Measurements from ENCODE around the gene CALML4.

Gene CALML4

GRCh38 chr15:68190048-68190447 lies 15.1 kb downstream of the CALML4 start:
- Histone ChIP-seq H3K36me3 (ENCODE audit: insufficient read depth, low read length) (peaks cover 31% of the 10 kb centered on the region), H3K27ac (ENCODE audit: low read depth, low read length) (no peak overlapping the region), H3K27me3 (ENCODE audit: insufficient read depth, low read length) (no peaks in the 10 kb centered on the region), H3K4me1 (ENCODE audit: control insufficient read depth, insufficient read depth, low read length, unreplicated experiment) (peaks cover 20% of the 10 kb centered on the region), H2AFZ (ENCODE audit: low read length, unreplicated experiment) (no peak overlapping the region), H3K79me2 (ENCODE audit: control insufficient read depth, insufficient read depth, low read length, unreplicated experiment) (no peaks in the 10 kb centered on the region), H3K4me3 (ENCODE audit: low read depth, low read length) (no peak overlapping the region)

- H2AFZ ChIP-seq (ENCODE audit: low read length, unreplicated experiment), result no peak overlapping the region
- peaks cover 27% of the 10 kb centered on the region for H3K4me1 ChIP-seq (ENCODE audit: control insufficient read depth, insufficient read depth, low read length, unreplicated experiment)
- no peaks in the 10 kb centered on the region for H3K27me3 ChIP-seq (ENCODE audit: insufficient read depth, low read length)
- peaks cover 39% of the 10 kb centered on the region for H3K36me3 ChIP-seq (ENCODE audit: insufficient read depth, low read length)
- H3K4me3 ChIP-seq (ENCODE audit: low read depth, low read length), result no peak overlapping the region
- H3K79me2 ChIP-seq (ENCODE audit: control insufficient read depth, insufficient read depth, low read length, unreplicated experiment), result no peaks in the 10 kb centered on the region
- H3K27ac ChIP-seq (ENCODE audit: low read depth, low read length), result peak overlapping the region; percentile 59
Observed at GRCh38 chr15:68188647-68189046, 16.5 kb downstream of the CALML4 start.

GRCh38 chr15:68187559-68187958 lies 17.6 kb downstream of the CALML4 start:
- Histone ChIP-seq H3K27ac (ENCODE audit: low read depth, low read length) (peak overlapping the region; percentile 59), H3K4me1 (ENCODE audit: control insufficient read depth, insufficient read depth, low read length, unreplicated experiment) (peaks cover 28% of the 10 kb centered on the region), H3K79me2 (ENCODE audit: control insufficient read depth, insufficient read depth, low read length, unreplicated experiment) (no peaks in the 10 kb centered on the region), H2AFZ (ENCODE audit: low read length, unreplicated experiment) (no peak overlapping the region), H3K27me3 (ENCODE audit: insufficient read depth, low read length) (no peaks in the 10 kb centered on the region), H3K4me3 (ENCODE audit: low read depth, low read length) (peak overlapping the region; percentile 53), H3K36me3 (ENCODE audit: insufficient read depth, low read length) (peaks cover 46% of the 10 kb centered on the region)

GRCh38 chr15:68186671-68187397 lies 18.3 kb downstream of the CALML4 start:
- no peaks in the 10 kb centered on the region for H3K79me2 ChIP-seq (ENCODE audit: control insufficient read depth, insufficient read depth, low read length, unreplicated experiment)
- H3K27ac ChIP-seq (ENCODE audit: low read depth, low read length), result peak overlapping the region; percentile 59
- no peak overlapping the region for H2AFZ ChIP-seq (ENCODE audit: low read length, unreplicated experiment)
- H3K4me3 ChIP-seq (ENCODE audit: low read depth, low read length), result peak overlapping the region; percentile 53; the same call in 1 of the 2 replicates
- no peaks in the 10 kb centered on the region for H3K27me3 ChIP-seq (ENCODE audit: insufficient read depth, low read length)
- peaks cover 28% of the 10 kb centered on the region for H3K4me1 ChIP-seq (ENCODE audit: control insufficient read depth, insufficient read depth, low read length, unreplicated experiment)
- H3K36me3 ChIP-seq (ENCODE audit: insufficient read depth, low read length), result peaks cover 43% of the 10 kb centered on the region

GRCh38 chr15:68184616-68185480 lies 20.3 kb downstream of the CALML4 start:
- no peak overlapping the region for H2AFZ ChIP-seq (ENCODE audit: low read length, unreplicated experiment)
- peaks cover 28% of the 10 kb centered on the region for H3K4me1 ChIP-seq (ENCODE audit: control insufficient read depth, insufficient read depth, low read length, unreplicated experiment)
- H3K27ac ChIP-seq (ENCODE audit: low read depth, low read length), result no peak overlapping the region
- H3K79me2 ChIP-seq (ENCODE audit: control insufficient read depth, insufficient read depth, low read length, unreplicated experiment), result no peaks in the 10 kb centered on the region
- H3K4me3 ChIP-seq (ENCODE audit: low read depth, low read length), result no peak overlapping the region
- no peaks in the 10 kb centered on the region for H3K27me3 ChIP-seq (ENCODE audit: insufficient read depth, low read length)
- H3K36me3 ChIP-seq (ENCODE audit: insufficient read depth, low read length), result peaks cover 31% of the 10 kb centered on the region

- no peaks in the 10 kb centered on the region for H3K79me2 ChIP-seq (ENCODE audit: control insufficient read depth, insufficient read depth, low read length, unreplicated experiment)
- peaks cover 28% of the 10 kb centered on the region for H3K4me1 ChIP-seq (ENCODE audit: control insufficient read depth, insufficient read depth, low read length, unreplicated experiment)
- H3K27ac ChIP-seq (ENCODE audit: low read depth, low read length), result peak overlapping the region; percentile 42
- no peak overlapping the region for H2AFZ ChIP-seq (ENCODE audit: low read length, unreplicated experiment)
- no peaks in the 10 kb centered on the region for H3K27me3 ChIP-seq (ENCODE audit: insufficient read depth, low read length)
- peaks cover 25% of the 10 kb centered on the region for H3K36me3 ChIP-seq (ENCODE audit: insufficient read depth, low read length)
- H3K4me3 ChIP-seq (ENCODE audit: low read depth, low read length), result no peak overlapping the region
Observed at GRCh38 chr15:68183616-68184315, 21.4 kb downstream of the CALML4 start.

- no peaks in the 10 kb centered on the region for H3K27me3 ChIP-seq (ENCODE audit: insufficient read depth, low read length)
- H2AFZ ChIP-seq (ENCODE audit: low read length, unreplicated experiment), result no peak overlapping the region
- no peak overlapping the region for H3K4me3 ChIP-seq (ENCODE audit: low read depth, low read length)
- no peaks in the 10 kb centered on the region for H3K79me2 ChIP-seq (ENCODE audit: control insufficient read depth, insufficient read depth, low read length, unreplicated experiment)
- H3K4me1 ChIP-seq (ENCODE audit: control insufficient read depth, insufficient read depth, low read length, unreplicated experiment), result peaks cover 3% of the 10 kb centered on the region
- H3K27ac ChIP-seq (ENCODE audit: low read depth, low read length), result no peak overlapping the region
- peaks cover 17% of the 10 kb centered on the region for H3K36me3 ChIP-seq (ENCODE audit: insufficient read depth, low read length)
Observed at GRCh38 chr15:68177742-68178141, 27.4 kb downstream of the CALML4 start.

GRCh38 chr15:68176601-68177000 lies 28.5 kb downstream of the CALML4 start:
- Histone ChIP-seq H2AFZ (ENCODE audit: low read length, unreplicated experiment) (no peak overlapping the region), H3K27me3 (ENCODE audit: insufficient read depth, low read length) (no peaks in the 10 kb centered on the region), H3K4me3 (ENCODE audit: low read depth, low read length) (no peak overlapping the region), H3K36me3 (ENCODE audit: insufficient read depth, low read length) (peaks cover 15% of the 10 kb centered on the region), H3K27ac (ENCODE audit: low read depth, low read length) (no peak overlapping the region), H3K4me1 (ENCODE audit: control insufficient read depth, insufficient read depth, low read length, unreplicated experiment) (peaks cover 3% of the 10 kb centered on the region), H3K79me2 (ENCODE audit: control insufficient read depth, insufficient read depth, low read length, unreplicated experiment) (no peaks in the 10 kb centered on the region)

GRCh38 chr15:68175526-68175925 lies 29.6 kb downstream of the CALML4 start:
- Histone ChIP-seq H2AFZ (ENCODE audit: low read length, unreplicated experiment) (no peak overlapping the region), H3K36me3 (ENCODE audit: insufficient read depth, low read length) (peaks cover 15% of the 10 kb centered on the region), H3K27me3 (ENCODE audit: insufficient read depth, low read length) (no peaks in the 10 kb centered on the region), H3K4me3 (ENCODE audit: low read depth, low read length) (no peak overlapping the region), H3K4me1 (ENCODE audit: control insufficient read depth, insufficient read depth, low read length, unreplicated experiment) (peaks cover 3% of the 10 kb centered on the region), H3K79me2 (ENCODE audit: control insufficient read depth, insufficient read depth, low read length, unreplicated experiment) (no peaks in the 10 kb centered on the region), H3K27ac (ENCODE audit: low read depth, low read length) (no peak overlapping the region)

- Histone ChIP-seq H3K27me3 (ENCODE audit: insufficient read depth, low read length) (no peaks in the 10 kb centered on the region), H3K27ac (ENCODE audit: low read depth, low read length) (no peak overlapping the region), H3K79me2 (ENCODE audit: control insufficient read depth, insufficient read depth, low read length, unreplicated experiment) (no peaks in the 10 kb centered on the region), H3K4me1 (ENCODE audit: control insufficient read depth, insufficient read depth, low read length, unreplicated experiment) (peaks cover 3% of the 10 kb centered on the region), H3K4me3 (ENCODE audit: low read depth, low read length) (no peak overlapping the region), H3K36me3 (ENCODE audit: insufficient read depth, low read length) (peaks cover 15% of the 10 kb centered on the region), H2AFZ (ENCODE audit: low read length, unreplicated experiment) (no peak overlapping the region)
Observed at GRCh38 chr15:68173119-68173518, 32.0 kb downstream of the CALML4 start.

Measured in ACC112 (cell line).